HG02973 (cell line): ENCODE data around the gene NPPA.

Source experiments
- ATAC-seq: cut with Tn5 transposase; IDR thresholded peaks from one replicate; pipeline ENCODE4 v1.9.1; 2021; ENCODE audit warnings: moderate library complexity; ENCODE audit not compliant: unreplicated experiment

NPPA gene

DNA sequence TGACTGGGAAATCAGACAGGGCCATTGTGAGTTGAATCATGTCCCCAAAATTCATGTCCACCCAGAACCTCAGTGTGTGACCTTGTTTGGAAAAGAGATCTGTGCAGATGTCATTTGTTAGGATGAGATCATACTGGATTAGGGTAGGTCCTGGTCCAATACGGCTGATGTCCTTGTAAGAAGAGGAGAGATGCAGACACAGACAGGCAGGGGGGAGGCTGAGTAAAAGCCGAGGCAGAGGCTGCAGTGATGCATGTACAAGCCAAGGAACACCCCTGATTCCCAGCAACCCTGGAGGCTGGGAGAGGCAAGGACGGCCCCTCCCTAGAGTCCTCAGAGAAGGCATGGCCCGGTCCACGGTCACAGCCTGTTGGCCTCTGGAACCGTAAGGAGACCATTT lies 27.0 kb upstream of the NPPA start:
- ATAC-seq = no peak

- no peak for ATAC-seq
Observed at GRCh38 chr1:11874258-11874562, 26.6 kb upstream of the NPPA start.

DNA sequence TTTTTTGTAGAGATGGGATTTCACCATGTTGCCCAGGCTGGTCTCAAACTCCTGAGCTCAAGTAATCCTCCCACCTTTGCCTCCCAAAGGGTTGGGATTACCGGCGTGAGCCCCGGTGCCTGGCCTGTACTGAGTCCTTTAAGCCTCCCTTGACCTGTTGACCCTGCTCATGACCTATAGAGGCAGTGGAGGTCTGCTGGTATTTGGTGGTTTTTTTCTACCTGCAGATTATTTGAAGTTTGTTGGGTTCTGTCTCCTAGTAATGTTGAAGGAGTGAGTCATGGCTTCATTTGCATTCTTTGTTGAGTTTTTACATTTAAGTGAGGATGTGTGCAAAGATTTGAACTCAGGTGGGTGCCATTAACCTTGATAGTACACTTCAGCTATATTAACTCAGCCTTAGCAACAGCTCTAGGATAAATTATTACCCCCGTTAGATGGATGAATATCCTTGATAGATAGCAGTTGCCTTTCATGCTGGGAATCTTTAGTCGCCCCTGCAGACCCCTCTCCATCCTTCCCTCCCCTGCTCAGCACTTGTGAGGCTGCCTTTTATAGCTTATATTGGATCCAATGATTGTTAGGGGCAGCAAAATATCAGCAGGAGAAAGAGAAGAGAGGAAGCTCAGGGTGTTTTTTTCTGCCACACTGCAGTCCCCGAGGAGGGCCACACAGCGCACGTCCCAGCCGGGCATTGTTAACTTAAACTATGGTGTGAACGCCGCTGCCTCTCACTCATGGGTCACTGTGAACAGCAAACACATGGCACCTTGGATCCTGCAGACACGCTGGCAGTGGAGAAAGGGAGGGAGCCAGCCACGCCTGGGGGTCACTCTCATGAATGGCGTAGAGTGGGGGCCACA lies 26.0 kb upstream of the NPPA start:
- ATAC-seq = no peak

DNA sequence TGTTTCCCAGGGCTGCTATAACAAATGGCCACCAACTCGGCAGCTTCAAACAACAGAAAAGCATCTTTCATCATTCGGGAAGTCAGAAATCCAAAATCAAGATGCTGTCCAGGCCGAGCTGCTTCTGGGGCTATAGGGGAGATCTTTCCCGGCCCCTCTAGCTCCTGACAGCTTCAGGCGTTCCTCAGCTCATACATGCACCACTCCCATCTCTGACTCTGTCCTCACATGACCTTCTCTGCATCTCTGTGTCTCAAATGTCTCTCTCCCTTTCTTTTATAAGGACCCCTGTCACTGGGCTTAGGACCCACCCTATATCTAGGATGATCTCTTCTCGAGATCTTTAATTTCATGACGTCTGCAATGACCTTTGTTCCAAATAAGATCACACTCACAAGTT lies 25.0 kb upstream of the NPPA start:
- ATAC-seq = no peak

DNA sequence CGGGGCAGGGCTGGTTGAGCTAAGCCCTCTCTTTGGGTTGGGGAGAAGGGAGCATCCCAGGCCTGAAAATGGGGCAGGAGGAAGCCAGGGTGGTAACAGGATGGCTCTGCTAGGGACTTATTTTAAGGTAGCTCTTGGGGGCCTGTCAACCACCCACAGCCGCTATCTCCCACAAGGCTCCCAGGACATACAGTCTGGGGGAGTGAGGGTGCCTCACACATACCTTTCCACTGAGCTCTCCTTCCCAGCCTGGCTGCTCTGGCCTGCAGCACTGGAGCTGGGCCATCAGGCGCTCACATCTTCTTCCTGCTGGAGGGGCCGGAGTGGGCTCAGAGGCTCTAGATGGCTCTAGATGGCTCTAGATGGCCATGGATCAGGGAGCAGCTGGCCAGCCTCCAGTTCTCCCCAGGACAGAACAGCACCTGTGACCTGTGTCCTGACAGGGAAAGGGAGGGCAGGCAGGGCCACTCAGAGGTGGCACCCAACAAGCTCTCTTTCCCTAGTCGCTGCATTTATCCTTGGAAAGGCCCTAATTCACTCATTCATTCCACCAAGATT lies 22.1 kb upstream of the NPPA start:
- no peak for ATAC-seq

- no peak for ATAC-seq
Observed at GRCh38 chr1:11869104-11869503, 21.5 kb upstream of the NPPA start.

- no peak for ATAC-seq
Observed at GRCh38 chr1:11868331-11868980, 20.9 kb upstream of the NPPA start.

DNA sequence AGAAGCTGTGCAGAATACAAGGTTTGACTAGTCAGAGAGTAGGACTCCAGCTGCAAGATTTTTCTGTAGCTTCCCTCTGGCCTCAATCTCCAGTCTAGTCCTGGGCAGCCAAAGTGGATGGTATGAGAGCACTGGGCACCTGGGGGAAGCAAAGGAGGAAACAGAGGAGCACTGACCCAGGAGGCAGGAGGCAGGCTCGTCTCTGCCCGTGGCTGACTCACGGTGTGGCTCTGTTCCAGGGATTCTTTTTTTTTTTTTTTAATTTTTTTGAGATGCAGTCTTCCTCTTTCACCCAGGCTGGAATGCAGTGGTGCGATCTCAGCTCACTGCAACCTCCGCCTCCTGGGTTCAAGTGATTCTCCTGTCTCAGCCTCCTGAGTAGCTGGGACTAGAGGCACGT lies 15.3 kb upstream of the NPPA start:
- ATAC-seq = no peak

DNA sequence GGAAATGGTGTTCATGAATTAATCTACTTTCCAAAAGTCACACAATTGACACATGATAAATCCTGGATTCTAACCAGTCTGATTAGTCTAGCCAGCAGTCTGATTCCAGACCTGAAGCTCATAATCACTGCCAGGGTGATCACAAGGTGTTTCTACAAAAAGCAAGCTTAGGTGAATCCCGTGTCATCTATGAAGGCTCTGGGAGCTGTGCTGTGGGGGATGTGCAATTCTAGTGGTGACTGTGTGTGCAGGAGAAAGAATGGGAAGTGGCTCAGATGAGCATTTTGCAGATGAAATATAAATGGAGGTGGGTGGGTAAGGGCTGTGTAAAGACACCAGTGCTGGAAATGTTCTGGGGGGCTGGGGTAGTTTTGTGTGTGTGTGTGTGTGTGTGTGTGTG lies 13.0 kb upstream of the NPPA start:
- no peak for ATAC-seq

DNA sequence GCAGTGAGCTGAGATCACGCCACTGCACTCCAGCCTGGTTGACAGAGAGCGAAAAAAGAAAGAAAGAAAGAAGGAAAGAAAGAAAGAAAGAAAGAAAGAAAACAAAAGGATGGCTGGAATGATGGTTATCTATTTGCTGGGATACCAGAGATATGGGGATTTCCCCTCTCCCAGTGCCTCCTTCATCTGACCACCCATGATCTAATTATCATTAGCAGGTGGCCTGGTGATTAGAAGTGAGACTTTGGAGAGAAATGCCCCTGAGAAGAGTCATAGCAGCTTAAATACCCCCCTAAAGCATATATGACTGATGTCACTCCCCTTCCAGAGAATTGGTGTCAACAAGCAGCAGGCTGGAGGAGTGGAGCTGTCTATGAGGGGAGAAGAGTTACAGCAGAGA lies 12.5 kb upstream of the NPPA start:
- ATAC-seq = no peak

DNA sequence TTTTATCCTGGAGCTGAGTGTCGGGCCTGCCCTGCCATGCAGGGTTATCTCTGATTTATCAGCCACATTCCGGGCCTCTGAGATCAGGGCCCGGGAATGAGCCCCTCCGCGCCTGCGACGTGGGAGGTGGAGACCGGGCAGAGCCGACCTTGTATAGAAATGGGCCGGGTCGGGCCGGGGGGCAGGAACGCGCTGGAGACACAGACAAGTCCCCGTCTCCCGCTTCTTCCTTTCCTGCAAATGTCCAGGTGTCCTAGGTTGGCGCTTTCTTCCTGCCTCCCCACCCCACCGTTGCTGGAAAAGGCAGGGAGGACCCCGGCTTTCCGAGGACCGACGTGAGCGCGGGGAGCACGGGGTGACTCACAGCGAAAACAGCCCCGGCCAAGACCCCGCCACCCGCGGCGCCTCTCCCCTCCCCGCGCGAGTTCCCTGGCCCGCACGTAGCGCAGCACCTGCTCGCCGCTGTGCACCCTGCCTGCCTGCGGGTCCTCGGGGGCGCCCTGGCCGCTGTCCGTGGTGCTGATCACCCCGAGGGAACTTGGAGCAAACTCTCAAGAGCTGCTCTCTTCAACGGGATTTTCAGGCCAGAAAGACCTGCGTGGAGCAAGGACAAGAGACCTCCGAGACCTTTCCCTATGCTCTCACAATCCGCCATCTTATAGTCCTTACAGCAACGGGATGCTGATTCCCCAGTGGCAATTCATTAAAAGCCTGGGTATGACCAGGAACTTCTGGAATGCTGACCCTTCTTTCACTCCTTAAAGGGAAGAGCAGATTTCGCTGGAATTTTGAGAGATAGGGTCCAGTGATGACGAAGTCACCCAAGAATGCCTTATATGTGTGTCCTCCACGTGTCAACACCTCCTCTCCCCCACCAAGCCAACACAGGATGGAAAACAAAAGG lies 11.6 kb upstream of the NPPA start:
- no peak for ATAC-seq

DNA sequence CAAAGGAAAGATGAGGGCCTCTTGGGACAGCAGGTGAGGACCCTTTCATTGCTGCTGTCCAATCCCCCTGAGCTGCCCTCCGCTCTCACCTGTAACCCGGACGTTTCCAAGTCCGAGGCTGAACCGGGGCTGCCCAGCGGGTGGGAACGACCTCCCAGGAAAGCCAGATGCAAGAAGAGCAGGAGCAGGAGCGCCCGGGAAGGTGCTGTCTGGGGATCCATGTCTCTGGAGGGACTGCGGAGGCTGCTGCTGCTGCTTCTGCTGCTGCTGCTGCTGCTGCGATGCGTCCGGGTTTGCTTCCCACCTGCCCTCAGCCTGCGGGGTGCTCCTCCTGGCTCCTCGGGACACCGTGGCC lies 11.0 kb upstream of the NPPA start, which contains the start of gene NPPB:
NPPB (minus strand) TSS at position 333 of the 355 bp plus-strand sequence; CDS start at position 221, 112 bp downstream.
- no peak for ATAC-seq

GRCh38 chr1:11858158-11858557 lies 10.6 kb upstream of the NPPA start:
- no peak for ATAC-seq

- no peak for ATAC-seq
Observed at GRCh38 chr1:11857164-11857851, 9.7 kb upstream of the NPPA start.

- ATAC-seq = no peak
Observed at GRCh38 chr1:11856698-11857097, 9.1 kb upstream of the NPPA start.

DNA sequence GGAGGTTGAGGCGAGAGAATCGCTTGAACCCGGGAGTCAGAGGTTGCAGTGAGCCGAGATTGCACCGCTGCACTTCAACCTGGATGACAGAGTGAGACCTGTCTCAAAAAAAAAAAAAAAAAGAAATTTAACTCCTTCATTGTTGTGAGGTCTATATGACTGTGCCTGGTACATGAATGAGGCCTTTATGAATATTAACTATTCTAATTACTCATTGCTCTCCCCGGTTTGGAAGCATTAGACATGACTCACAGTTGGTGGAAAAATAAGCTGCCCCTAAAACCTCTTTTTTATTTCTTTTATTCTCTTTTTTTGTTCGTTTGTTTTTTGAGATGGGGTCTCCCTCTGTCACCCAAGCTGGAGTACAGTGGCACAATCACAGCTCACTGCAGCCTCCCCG lies 7.8 kb upstream of the NPPA start:
- no peak for ATAC-seq

DNA sequence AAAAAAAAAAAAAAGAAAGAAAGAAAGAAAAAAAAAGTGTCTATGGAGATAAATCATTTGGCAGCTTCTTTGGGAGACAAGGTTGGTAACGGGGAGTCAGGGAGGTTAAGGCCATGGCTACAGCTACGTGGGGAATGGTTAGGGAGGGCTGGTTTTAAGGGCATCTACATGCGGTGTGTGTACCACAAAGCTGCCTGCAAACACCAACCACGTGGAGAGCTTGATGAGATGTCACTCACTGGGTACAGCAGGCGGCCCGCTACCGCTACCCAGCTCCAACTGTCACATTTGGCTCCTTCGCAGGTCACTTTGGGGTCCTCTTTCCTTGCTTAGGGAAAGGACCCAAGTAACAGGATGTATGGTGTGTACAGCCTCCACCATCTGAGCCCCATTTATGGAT lies 6.9 kb upstream of the NPPA start:
- no peak for ATAC-seq

DNA sequence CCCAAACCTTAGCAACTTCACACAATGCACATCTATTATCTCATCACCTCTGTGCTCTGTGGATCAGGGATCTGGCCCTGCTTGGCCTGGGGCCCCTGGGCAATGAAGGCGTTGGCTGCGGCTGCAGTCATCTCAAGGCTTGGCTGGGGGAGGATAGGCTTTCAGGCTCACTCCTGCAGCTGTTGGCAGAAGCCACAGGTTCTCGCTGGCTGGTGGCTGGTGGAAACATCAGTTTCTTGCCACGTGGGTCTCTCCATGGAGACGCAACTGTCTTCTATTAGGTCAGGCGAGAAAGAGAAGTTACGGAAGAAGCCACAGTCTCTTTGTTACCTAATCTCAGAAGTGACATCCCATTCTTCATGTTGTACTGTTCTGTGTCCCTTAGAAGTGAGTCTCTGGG lies 3.6 kb upstream of the NPPA start:
- ATAC-seq = no peak

- ATAC-seq = no peak
Observed at GRCh38 chr1:11850156-11850555, 2.6 kb upstream of the NPPA start.

DNA sequence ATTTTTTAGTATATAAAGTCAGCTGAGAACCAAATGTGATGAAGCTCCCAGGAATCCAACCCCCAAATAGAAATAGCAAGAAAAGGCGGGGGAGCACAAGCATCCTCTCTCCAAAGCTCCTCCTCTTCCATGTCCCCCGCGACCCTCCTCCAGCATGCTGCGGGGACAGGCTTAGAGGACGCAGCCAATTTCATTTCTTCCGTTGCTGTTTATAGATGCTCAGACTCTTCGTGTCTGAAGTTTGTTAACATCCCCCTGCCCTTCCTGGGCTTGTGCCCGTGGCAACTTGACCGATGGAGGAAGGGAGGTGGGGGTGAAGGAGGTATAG lies 754 bp upstream of the NPPA start:
- no peak for ATAC-seq
